GM23338 (cell line): ENCODE measurements around the gene PPP2R5C.

Experiments used
- CREB1 ChIP-seq: fragments of 250-450 bp; sonication (Bioruptor Pico); IDR thresholded peaks from 2 replicates; pipeline ENCODE4 v1.5.0; 2020; ENCODE audit warnings: low read depth, mild to moderate bottlenecking, moderate library complexity
- EZH2 ChIP-seq: fragments of 200-600 bp; sonication (generic); IDR thresholded peaks from one replicate; pipeline ENCODE4 v1.8.0; 2017; ENCODE audit warnings: antibody characterized with exemption, mild to moderate bottlenecking, low read depth; ENCODE audit not compliant: unreplicated experiment
- EZH2phosphoT487 ChIP-seq: fragments of 200-600 bp; sonication (generic); IDR thresholded peaks from one replicate; pipeline ENCODE4 v1.8.1; 2018; ENCODE audit warnings: antibody characterized with exemption; ENCODE audit not compliant: unreplicated experiment
- JUNB ChIP-seq: IDR thresholded peaks from one replicate; pipeline ENCODE4 v1.6.1; 2016; ENCODE audit warnings: antibody characterized with exemption; ENCODE audit not compliant: unreplicated experiment
- POLR2AphosphoS5 ChIP-seq: IDR thresholded peaks from 2 replicates; pipeline ENCODE4 v1.6.1; 2016; ENCODE audit warnings: antibody characterized with exemption, low read depth
- STAT1 ChIP-seq: IDR thresholded peaks from one replicate; pipeline ENCODE4 v1.6.1; 2016; ENCODE audit warnings: antibody characterized with exemption; ENCODE audit not compliant: unreplicated experiment
- ZNF331 ChIP-seq: fragments of 250-450 bp; sonication (Bioruptor Pico); IDR thresholded peaks from 2 replicates; pipeline ENCODE4 v1.5.0; 2020; ENCODE audit warnings: low read depth, mild to moderate bottlenecking, moderate library complexity
- TF ChIP-seq, protein P1 (sequence below), 2 experiments: fragments of 200-600 bp in 1 of 2; sonication (generic) in 1 of 2; conservative IDR thresholded peaks; 2 replicates each; pipeline versions ENCODE4 v1.5.1 to v1.6.1; 2016 to 2017; ENCODE audit warnings: antibody characterized with exemption in 2 of 2, low read depth in 2 of 2, mild to moderate bottlenecking in 2 of 2, moderate library complexity in 1 of 2
- TF ChIP-seq, protein P2 (sequence below): IDR thresholded peaks from one replicate; pipeline ENCODE4 v1.6.1; 2018; ENCODE audit warnings: antibody characterized with exemption; ENCODE audit not compliant: unreplicated experiment
- TF ChIP-seq, protein P3 (sequence below): fragments of 250-450 bp; sonication (Bioruptor Pico); IDR thresholded peaks from 2 replicates; pipeline ENCODE4 v1.5.0; 2020; ENCODE audit warnings: mild to moderate bottlenecking, moderate library complexity

DNA sequence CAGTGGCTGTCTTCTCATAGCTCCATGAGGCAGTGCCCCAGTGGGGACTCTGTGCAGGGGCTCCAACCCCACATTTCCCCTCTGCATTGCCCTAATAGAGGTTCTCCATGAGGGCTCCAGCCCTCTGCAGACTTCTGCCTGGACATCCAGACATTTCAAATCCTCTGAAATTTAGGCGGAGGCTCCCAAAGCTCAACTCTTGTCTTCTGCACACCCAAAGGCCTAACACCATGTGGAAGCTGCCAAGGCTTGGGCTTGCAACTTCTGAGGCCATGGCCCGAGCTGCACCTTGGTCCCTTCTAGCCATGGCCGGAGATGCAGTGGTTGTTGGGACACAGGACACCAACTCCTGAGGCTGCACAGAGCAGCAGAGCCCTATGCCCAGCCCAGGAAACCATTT, 20.5 kb upstream of the PPP2R5C start:
- TF ChIP-seq, protein P1, sequence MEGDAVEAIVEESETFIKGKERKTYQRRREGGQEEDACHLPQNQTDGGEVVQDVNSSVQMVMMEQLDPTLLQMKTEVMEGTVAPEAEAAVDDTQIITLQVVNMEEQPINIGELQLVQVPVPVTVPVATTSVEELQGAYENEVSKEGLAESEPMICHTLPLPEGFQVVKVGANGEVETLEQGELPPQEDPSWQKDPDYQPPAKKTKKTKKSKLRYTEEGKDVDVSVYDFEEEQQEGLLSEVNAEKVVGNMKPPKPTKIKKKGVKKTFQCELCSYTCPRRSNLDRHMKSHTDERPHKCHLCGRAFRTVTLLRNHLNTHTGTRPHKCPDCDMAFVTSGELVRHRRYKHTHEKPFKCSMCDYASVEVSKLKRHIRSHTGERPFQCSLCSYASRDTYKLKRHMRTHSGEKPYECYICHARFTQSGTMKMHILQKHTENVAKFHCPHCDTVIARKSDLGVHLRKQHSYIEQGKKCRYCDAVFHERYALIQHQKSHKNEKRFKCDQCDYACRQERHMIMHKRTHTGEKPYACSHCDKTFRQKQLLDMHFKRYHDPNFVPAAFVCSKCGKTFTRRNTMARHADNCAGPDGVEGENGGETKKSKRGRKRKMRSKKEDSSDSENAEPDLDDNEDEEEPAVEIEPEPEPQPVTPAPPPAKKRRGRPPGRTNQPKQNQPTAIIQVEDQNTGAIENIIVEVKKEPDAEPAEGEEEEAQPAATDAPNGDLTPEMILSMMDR (conservative IDR thresholded peaks at IDR 0.05; ENCODE audit: low read depth in 2 of 2), result no peak
- TF ChIP-seq EZH2phosphoT487 (no peak), POLR2AphosphoS5 (no peak), CREB1 (no peak), STAT1 (no peak), EZH2 (no peak), JUNB (no peak), ZNF331 (CRISPR knock-in tag) (no peak)
- TF ChIP-seq, protein P2, sequence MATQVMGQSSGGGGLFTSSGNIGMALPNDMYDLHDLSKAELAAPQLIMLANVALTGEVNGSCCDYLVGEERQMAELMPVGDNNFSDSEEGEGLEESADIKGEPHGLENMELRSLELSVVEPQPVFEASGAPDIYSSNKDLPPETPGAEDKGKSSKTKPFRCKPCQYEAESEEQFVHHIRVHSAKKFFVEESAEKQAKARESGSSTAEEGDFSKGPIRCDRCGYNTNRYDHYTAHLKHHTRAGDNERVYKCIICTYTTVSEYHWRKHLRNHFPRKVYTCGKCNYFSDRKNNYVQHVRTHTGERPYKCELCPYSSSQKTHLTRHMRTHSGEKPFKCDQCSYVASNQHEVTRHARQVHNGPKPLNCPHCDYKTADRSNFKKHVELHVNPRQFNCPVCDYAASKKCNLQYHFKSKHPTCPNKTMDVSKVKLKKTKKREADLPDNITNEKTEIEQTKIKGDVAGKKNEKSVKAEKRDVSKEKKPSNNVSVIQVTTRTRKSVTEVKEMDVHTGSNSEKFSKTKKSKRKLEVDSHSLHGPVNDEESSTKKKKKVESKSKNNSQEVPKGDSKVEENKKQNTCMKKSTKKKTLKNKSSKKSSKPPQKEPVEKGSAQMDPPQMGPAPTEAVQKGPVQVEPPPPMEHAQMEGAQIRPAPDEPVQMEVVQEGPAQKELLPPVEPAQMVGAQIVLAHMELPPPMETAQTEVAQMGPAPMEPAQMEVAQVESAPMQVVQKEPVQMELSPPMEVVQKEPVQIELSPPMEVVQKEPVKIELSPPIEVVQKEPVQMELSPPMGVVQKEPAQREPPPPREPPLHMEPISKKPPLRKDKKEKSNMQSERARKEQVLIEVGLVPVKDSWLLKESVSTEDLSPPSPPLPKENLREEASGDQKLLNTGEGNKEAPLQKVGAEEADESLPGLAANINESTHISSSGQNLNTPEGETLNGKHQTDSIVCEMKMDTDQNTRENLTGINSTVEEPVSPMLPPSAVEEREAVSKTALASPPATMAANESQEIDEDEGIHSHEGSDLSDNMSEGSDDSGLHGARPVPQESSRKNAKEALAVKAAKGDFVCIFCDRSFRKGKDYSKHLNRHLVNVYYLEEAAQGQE, result no peak
- TF ChIP-seq, protein P3, sequence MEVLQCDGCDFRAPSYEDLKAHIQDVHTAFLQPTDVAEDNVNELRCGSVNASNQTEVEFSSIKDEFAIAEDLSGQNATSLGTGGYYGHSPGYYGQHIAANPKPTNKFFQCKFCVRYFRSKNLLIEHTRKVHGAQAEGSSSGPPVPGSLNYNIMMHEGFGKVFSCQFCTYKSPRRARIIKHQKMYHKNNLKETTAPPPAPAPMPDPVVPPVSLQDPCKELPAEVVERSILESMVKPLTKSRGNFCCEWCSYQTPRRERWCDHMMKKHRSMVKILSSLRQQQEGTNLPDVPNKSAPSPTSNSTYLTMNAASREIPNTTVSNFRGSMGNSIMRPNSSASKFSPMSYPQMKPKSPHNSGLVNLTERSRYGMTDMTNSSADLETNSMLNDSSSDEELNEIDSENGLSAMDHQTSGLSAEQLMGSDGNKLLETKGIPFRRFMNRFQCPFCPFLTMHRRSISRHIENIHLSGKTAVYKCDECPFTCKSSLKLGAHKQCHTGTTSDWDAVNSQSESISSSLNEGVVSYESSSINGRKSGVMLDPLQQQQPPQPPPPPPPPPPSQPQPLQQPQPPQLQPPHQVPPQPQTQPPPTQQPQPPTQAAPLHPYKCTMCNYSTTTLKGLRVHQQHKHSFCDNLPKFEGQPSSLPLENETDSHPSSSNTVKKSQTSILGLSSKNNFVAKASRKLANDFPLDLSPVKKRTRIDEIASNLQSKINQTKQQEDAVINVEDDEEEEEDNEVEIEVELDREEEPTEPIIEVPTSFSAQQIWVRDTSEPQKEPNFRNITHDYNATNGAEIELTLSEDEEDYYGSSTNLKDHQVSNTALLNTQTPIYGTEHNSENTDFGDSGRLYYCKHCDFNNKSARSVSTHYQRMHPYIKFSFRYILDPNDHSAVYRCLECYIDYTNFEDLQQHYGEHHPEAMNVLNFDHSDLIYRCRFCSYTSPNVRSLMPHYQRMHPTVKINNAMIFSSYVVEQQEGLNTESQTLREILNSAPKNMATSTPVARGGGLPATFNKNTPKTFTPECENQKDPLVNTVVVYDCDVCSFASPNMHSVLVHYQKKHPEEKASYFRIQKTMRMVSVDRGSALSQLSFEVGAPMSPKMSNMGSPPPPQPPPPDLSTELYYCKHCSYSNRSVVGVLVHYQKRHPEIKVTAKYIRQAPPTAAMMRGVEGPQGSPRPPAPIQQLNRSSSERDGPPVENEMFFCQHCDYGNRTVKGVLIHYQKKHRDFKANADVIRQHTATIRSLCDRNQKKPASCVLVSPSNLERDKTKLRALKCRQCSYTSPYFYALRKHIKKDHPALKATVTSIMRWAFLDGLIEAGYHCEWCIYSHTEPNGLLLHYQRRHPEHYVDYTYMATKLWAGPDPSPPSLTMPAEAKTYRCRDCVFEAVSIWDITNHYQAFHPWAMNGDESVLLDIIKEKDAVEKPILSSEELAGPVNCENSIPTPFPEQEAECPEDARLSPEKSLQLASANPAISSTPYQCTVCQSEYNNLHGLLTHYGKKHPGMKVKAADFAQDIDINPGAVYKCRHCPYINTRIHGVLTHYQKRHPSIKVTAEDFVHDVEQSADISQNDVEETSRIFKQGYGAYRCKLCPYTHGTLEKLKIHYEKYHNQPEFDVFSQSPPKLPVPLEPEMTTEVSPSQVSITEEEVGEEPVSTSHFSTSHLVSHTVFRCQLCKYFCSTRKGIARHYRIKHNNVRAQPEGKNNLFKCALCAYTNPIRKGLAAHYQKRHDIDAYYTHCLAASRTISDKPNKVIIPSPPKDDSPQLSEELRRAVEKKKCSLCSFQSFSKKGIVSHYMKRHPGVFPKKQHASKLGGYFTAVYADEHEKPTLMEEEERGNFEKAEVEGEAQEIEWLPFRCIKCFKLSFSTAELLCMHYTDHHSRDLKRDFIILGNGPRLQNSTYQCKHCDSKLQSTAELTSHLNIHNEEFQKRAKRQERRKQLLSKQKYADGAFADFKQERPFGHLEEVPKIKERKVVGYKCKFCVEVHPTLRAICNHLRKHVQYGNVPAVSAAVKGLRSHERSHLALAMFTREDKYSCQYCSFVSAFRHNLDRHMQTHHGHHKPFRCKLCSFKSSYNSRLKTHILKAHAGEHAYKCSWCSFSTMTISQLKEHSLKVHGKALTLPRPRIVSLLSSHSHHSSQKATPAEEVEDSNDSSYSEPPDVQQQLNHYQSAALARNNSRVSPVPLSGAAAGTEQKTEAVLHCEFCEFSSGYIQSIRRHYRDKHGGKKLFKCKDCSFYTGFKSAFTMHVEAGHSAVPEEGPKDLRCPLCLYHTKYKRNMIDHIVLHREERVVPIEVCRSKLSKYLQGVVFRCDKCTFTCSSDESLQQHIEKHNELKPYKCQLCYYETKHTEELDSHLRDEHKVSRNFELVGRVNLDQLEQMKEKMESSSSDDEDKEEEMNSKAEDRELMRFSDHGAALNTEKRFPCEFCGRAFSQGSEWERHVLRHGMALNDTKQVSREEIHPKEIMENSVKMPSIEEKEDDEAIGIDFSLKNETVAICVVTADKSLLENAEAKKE (CRISPR knock-in tag), result no peak
